ENCODE measurements around the gene CFAP100.

- TF ChIP-seq CTCF (conservative IDR thresholded peaks at IDR 0.05) (no peak), EZH2 (IDR thresholded peaks at IDR 0.05; ENCODE audit: low read depth) (no peak)
Observed at GRCh38 chr3:126484662-126485061, 90.0 kb downstream of the CFAP100 start.

Data from PC-9 (cell line).